ENCODE results near the gene LRRN2. TPM values are rescaled to one million over a fixed set of nuclear protein-coding genes. Genes with fewer than 3 reads are reported as not detected.

The LRRN2 gene
- total RNA-seq, 1 donor from 2014 or later = 2.1 TPM

GRCh38 chr1:204705493-204705811 lies 19.9 kb upstream of the LRRN2 start:
- Histone ChIP-seq H3K9me3 (ENCODE audit: control insufficient read depth in 3 of 3, low read length in 3 of 3) (no peaks in the 10 kb centered on the region), H3K27ac (ENCODE audit: low read depth, low read length) (no peak overlapping the region), H3K4me3 (ENCODE audit: low read length in 3 of 3) (no peak overlapping the region), H3K36me3 (ENCODE audit: control insufficient read depth in 3 of 3, insufficient read depth in 3 of 3, low read length in 3 of 3) (no peaks in the 10 kb centered on the region), H3K4me1 (ENCODE audit: control insufficient read depth in 3 of 3, insufficient read depth in 3 of 3, low read length in 3 of 3) (peaks cover 0 to 5% (median 0%) of the 10 kb centered on the region in 3 donors), H3K9ac (ENCODE audit: low read depth in 1 of 3, low read length in 3 of 3) (no peak overlapping the region), H3K27me3 (ENCODE audit: control insufficient read depth in 3 of 3, insufficient read depth in 3 of 3, low read length in 3 of 3) (peaks cover 0 to 9% (median 0%) of the 10 kb centered on the region in 3 donors)

- no peaks in the 10 kb centered on the region for H3K9me3 ChIP-seq (ENCODE audit: control insufficient read depth in 3 of 3, low read length in 3 of 3)
- no peak overlapping the region for H3K4me3 ChIP-seq (ENCODE audit: low read length in 3 of 3)
- no peaks in the 10 kb centered on the region for H3K36me3 ChIP-seq (ENCODE audit: control insufficient read depth in 3 of 3, insufficient read depth in 3 of 3, low read length in 3 of 3)
- no peak overlapping the region for H3K27ac ChIP-seq (ENCODE audit: low read depth, low read length)
- no peak overlapping the region for H3K9ac ChIP-seq (ENCODE audit: low read depth in 1 of 3, low read length in 3 of 3)
- peaks cover 0 to 9% (median 0%) of the 10 kb centered on the region in 3 donors for H3K27me3 ChIP-seq (ENCODE audit: control insufficient read depth in 3 of 3, insufficient read depth in 3 of 3, low read length in 3 of 3)
- H3K4me1 ChIP-seq (ENCODE audit: control insufficient read depth in 3 of 3, insufficient read depth in 3 of 3, low read length in 3 of 3) = peaks cover 0 to 5% (median 0%) of the 10 kb centered on the region in 3 donors
Observed at GRCh38 chr1:204704794-204705492, 19.4 kb upstream of the LRRN2 start.

DNA sequence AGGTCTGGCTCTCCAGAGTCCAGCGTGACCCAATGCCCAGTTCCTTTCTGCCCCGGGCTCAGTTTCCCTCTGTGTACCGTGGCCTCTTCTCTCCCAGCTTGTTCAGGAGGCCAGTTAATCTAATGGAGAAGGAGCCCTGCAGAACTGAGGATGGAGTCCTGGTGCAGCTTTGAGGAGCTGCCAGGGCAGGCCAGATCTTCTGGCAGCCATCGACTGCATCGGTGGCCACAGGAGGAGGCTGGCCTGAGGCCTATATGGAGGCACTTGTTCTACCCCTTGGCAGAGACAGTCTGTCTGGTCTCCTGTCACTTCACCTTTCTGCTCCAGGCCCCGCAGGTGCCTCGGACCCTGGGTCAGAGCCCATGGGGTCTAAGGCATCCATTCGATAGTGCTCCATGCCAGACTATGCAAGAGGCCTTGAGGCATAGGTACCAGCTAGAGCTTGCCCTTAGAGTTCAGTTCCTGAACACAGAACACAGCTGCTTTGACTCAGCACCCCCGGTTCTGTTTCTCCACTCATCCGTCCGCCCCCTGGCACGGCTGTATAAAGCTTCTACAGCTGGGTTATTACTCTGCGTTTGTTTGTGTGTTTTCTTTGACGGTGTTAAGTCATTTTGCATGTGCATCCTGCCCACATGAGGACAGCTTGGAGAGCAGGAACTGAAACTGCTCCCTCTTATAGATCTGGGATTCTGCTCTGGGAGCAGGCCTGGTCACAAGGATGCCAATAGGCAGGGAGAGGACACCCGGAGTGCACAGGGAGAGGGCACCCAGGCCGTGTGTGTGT lies 18.5 kb upstream of the LRRN2 start:
- Histone ChIP-seq H3K27ac (ENCODE audit: low read depth, low read length) (no peak overlapping the region), H3K36me3 (ENCODE audit: control insufficient read depth in 3 of 3, insufficient read depth in 3 of 3, low read length in 3 of 3) (no peaks in the 10 kb centered on the region), H3K27me3 (ENCODE audit: control insufficient read depth in 3 of 3, insufficient read depth in 3 of 3, low read length in 3 of 3) (peaks cover 0 to 9% (median 0%) of the 10 kb centered on the region in 3 donors), H3K9ac (ENCODE audit: low read depth in 1 of 3, low read length in 3 of 3) (no peak overlapping the region), H3K4me1 (ENCODE audit: control insufficient read depth in 3 of 3, insufficient read depth in 3 of 3, low read length in 3 of 3) (peaks cover 0 to 5% (median 0%) of the 10 kb centered on the region in 3 donors), H3K9me3 (ENCODE audit: control insufficient read depth in 3 of 3, low read length in 3 of 3) (no peaks in the 10 kb centered on the region), H3K4me3 (ENCODE audit: low read length in 3 of 3) (no peak overlapping the region)

DNA sequence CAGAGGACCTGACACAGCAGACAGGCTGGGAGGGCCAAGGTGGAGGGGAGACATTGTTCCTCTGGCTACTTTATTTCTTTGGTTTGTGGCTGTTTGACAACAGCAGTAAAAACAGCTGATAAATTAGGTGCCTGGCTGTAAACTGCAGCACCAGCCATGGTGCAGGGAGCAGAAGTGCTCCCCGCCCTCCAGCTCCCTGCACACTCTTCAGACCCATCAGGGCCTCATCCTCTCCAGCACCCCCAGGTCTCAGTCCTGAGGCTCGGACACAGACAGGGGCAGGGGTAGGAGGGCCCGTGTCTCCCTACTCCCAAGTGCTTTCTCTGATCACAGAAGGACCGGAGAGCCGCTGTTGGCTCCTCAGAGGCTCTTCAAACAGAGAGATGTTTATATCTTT lies 17.7 kb upstream of the LRRN2 start:
- no peak overlapping the region for H3K27ac ChIP-seq (ENCODE audit: low read depth, low read length)
- no peaks in the 10 kb centered on the region for H3K9me3 ChIP-seq (ENCODE audit: control insufficient read depth in 3 of 3, low read length in 3 of 3)
- no peaks in the 10 kb centered on the region for H3K36me3 ChIP-seq (ENCODE audit: control insufficient read depth in 3 of 3, insufficient read depth in 3 of 3, low read length in 3 of 3)
- no peak overlapping the region for H3K4me3 ChIP-seq (ENCODE audit: low read length in 3 of 3)
- H3K9ac ChIP-seq (ENCODE audit: low read depth in 1 of 3, low read length in 3 of 3) = no peak overlapping the region
- H3K27me3 ChIP-seq (ENCODE audit: control insufficient read depth in 3 of 3, insufficient read depth in 3 of 3, low read length in 3 of 3) = peaks cover 0 to 9% (median 0%) of the 10 kb centered on the region in 3 donors
- H3K4me1 ChIP-seq (ENCODE audit: control insufficient read depth in 3 of 3, insufficient read depth in 3 of 3, low read length in 3 of 3) = peaks cover 0 to 5% (median 0%) of the 10 kb centered on the region in 3 donors

- no peaks in the 10 kb centered on the region for H3K36me3 ChIP-seq (ENCODE audit: control insufficient read depth in 3 of 3, insufficient read depth in 3 of 3, low read length in 3 of 3)
- H3K27ac ChIP-seq (ENCODE audit: low read depth, low read length) = no peak overlapping the region
Observed at GRCh38 chr1:204702552-204703267, 17.2 kb upstream of the LRRN2 start.

DNA sequence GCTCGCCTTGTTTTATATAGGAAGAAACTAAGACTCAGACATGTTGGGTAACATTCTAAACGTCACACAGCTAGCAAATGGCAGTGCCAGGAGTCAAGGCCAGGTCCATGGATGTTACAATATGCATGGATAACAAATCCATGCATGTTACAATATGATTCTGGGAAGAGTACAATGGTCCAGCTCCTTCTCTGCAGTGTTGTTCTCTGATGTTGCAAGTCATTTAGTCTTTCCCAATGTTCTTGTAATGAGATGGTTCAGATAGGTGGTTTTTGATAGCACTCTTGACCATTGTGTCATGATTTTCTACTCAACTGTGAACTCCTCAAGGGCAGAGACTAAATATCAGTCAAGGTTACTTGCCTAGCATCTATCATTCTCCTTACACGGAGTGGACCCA lies 15.7 kb upstream of the LRRN2 start:
- Histone ChIP-seq H3K27ac (ENCODE audit: low read depth, low read length) (no peak overlapping the region), H3K4me3 (ENCODE audit: low read length in 3 of 3) (no peak overlapping the region), H3K9ac (ENCODE audit: low read depth in 1 of 3, low read length in 3 of 3) (no peak overlapping the region), H3K9me3 (ENCODE audit: control insufficient read depth in 3 of 3, low read length in 3 of 3) (no peaks in the 10 kb centered on the region), H3K27me3 (ENCODE audit: control insufficient read depth in 3 of 3, insufficient read depth in 3 of 3, low read length in 3 of 3) (peaks cover 0 to under 1% (median 0%) of the 10 kb centered on the region in 3 donors), H3K36me3 (ENCODE audit: control insufficient read depth in 3 of 3, insufficient read depth in 3 of 3, low read length in 3 of 3) (no peaks in the 10 kb centered on the region), H3K4me1 (ENCODE audit: control insufficient read depth in 3 of 3, insufficient read depth in 3 of 3, low read length in 3 of 3) (peaks cover 0 to 5% (median 0%) of the 10 kb centered on the region in 3 donors)

More at GRCh38 chr1:204702552-204703267, 17.2 kb upstream of the LRRN2 start:
- H3K27me3 ChIP-seq (ENCODE audit: control insufficient read depth in 3 of 3, insufficient read depth in 3 of 3, low read length in 3 of 3) = peaks cover 0 to 6% (median 0%) of the 10 kb centered on the region in 3 donors
- no peak overlapping the region for H3K9ac ChIP-seq (ENCODE audit: low read depth in 1 of 3, low read length in 3 of 3)
- peaks cover 0 to 5% (median 0%) of the 10 kb centered on the region in 3 donors for H3K4me1 ChIP-seq (ENCODE audit: control insufficient read depth in 3 of 3, insufficient read depth in 3 of 3, low read length in 3 of 3)
- H3K4me3 ChIP-seq (ENCODE audit: low read length in 3 of 3) = no peak overlapping the region
- H3K9me3 ChIP-seq (ENCODE audit: control insufficient read depth in 3 of 3, low read length in 3 of 3) = no peaks in the 10 kb centered on the region

DNA sequence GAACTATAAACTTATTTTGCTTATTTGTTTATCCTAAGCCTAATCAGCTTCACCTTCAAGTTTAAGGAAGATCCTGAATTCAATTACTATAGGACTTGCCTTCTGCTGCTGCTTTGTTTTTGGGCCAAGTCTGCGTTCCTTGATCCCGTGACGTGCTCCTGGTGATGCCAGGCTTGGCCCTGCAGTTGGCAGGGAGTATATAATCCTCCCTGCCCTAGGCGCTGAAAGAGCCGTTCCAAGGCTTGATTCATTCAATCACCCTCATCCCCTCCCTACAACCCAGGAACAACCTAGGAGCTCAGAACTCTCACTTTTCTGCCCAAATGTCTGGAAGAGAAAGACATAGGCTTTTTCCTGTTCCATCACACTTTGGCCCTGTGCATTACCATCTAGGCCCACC lies 12.4 kb upstream of the LRRN2 start:
- Histone ChIP-seq H3K4me3 (ENCODE audit: low read length in 3 of 3) (no peak overlapping the region), H3K9ac (ENCODE audit: low read depth in 1 of 3, low read length in 3 of 3) (no peak overlapping the region), H3K4me1 (ENCODE audit: control insufficient read depth in 3 of 3, insufficient read depth in 3 of 3, low read length in 3 of 3) (no peaks in the 10 kb centered on the region), H3K9me3 (ENCODE audit: control insufficient read depth in 3 of 3, low read length in 3 of 3) (no peaks in the 10 kb centered on the region), H3K27me3 (ENCODE audit: control insufficient read depth in 3 of 3, insufficient read depth in 3 of 3, low read length in 3 of 3) (peaks cover 0 to 2% (median 0%) of the 10 kb centered on the region in 3 donors), H3K36me3 (ENCODE audit: control insufficient read depth in 3 of 3, insufficient read depth in 3 of 3, low read length in 3 of 3) (no peaks in the 10 kb centered on the region), H3K27ac (ENCODE audit: low read depth, low read length) (no peak overlapping the region)

DNA sequence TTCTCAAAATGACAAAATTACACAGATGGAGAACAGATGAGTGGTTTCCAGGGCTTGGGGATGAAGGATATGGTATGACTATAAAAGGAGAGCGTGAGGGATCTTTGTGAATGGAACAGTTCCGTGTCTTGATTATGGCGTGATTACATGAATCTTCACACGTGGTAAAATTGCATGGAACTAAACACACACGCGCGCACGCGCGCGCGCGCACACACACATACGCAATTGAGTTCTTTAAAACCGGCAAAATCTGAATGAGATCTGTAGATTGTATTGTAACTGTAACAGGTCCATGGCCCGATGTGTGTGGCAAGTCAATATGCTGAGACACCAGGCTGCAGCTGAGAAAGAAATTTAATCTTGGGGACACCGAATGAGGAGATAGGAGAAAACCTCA lies 11.1 kb upstream of the LRRN2 start:
- Histone ChIP-seq H3K4me1 (ENCODE audit: control insufficient read depth in 3 of 3, insufficient read depth in 3 of 3, low read length in 3 of 3) (no peaks in the 10 kb centered on the region), H3K4me3 (ENCODE audit: low read length in 3 of 3) (no peak overlapping the region), H3K27ac (ENCODE audit: low read depth, low read length) (no peak overlapping the region), H3K27me3 (ENCODE audit: control insufficient read depth in 3 of 3, insufficient read depth in 3 of 3, low read length in 3 of 3) (peaks cover 0 to 2% (median 0%) of the 10 kb centered on the region in 3 donors), H3K9ac (ENCODE audit: low read depth in 1 of 3, low read length in 3 of 3) (no peak overlapping the region), H3K9me3 (ENCODE audit: control insufficient read depth in 3 of 3, low read length in 3 of 3) (no peaks in the 10 kb centered on the region), H3K36me3 (ENCODE audit: control insufficient read depth in 3 of 3, insufficient read depth in 3 of 3, low read length in 3 of 3) (no peaks in the 10 kb centered on the region)

DNA sequence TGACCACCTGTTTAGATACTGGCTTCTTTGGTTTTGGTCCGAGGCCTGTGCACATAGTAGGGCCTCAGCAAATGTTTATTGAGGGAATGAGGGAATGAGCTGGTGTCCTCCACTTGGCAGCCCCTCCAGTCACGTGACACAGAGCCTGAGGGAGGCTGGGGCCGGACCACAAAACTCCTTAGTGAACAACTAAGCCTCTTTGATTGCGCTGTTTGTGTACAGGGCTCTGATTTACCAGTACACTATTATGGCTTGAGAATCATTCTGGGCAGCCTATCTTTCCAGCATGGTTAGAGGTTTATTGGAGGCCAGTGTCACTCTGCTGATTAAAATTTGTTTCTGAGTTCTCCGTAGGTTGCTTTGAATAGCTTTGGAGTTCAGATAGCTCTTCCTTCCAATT lies 10.2 kb upstream of the LRRN2 start:
- Histone ChIP-seq H3K4me1 (ENCODE audit: control insufficient read depth in 3 of 3, insufficient read depth in 3 of 3, low read length in 3 of 3) (no peaks in the 10 kb centered on the region), H3K36me3 (ENCODE audit: control insufficient read depth in 3 of 3, insufficient read depth in 3 of 3, low read length in 3 of 3) (no peaks in the 10 kb centered on the region), H3K27me3 (ENCODE audit: control insufficient read depth in 3 of 3, insufficient read depth in 3 of 3, low read length in 3 of 3) (peaks cover 0 to 2% (median 0%) of the 10 kb centered on the region in 3 donors), H3K27ac (ENCODE audit: low read depth, low read length) (no peak overlapping the region), H3K9ac (ENCODE audit: low read depth in 1 of 3, low read length in 3 of 3) (no peak overlapping the region), H3K4me3 (ENCODE audit: low read length in 3 of 3) (no peak overlapping the region), H3K9me3 (ENCODE audit: control insufficient read depth in 3 of 3, low read length in 3 of 3) (no peaks in the 10 kb centered on the region)

Data from skeletal muscle tissue (tissue), 4 donors.